Chondrocyte (in vitro differentiated cells): Measurements from ENCODE around the gene TMC5. TPM values are rescaled to one million over a fixed set of nuclear protein-coding genes. Genes with fewer than 3 reads are reported as not detected.

Experiments used
- DNase-seq: peaks from one replicate; pipeline ENCODE4 v3.0.0; 2021; ENCODE audit warnings: mixed read lengths, low spot score
- H3K27ac Mint-ChIP-seq: one replicate; pipeline ENCODE4 v1.8.0; 2021; ENCODE audit warnings: mild to moderate bottlenecking, moderate library complexity, mixed read lengths; ENCODE audit not compliant: unreplicated experiment
- H3K27me3 Mint-ChIP-seq: 2 replicates; pipeline ENCODE4 v1.8.0; 2021; ENCODE audit warnings: low read depth, mixed read lengths
- H3K36me3 Mint-ChIP-seq: 2 replicates; pipeline ENCODE4 v1.8.0; 2021; ENCODE audit warnings: low read depth, mixed read lengths
- H3K4me1 Mint-ChIP-seq: 2 replicates; pipeline ENCODE4 v1.8.0; 2021; ENCODE audit warnings: low read depth, mild to moderate bottlenecking, mixed read lengths
- H3K4me3 Mint-ChIP-seq: one replicate; pipeline ENCODE4 v1.8.0; 2021; ENCODE audit warnings: mild to moderate bottlenecking, moderate library complexity, mixed read lengths; ENCODE audit not compliant: unreplicated experiment
- H3K9me3 Mint-ChIP-seq: 2 replicates; pipeline ENCODE4 v1.8.0; 2021; ENCODE audit warnings: low read depth, mixed read lengths
- total RNA-seq: library from RNA; stranded (reverse); gene quantifications from 3 replicates; pipeline ENCODE4 v1.2.1, GENCODE V29; 2021
- TF ChIP-seq, protein P1 (sequence below): fragments of 200-600 bp; sonication (generic); IDR thresholded peaks from 2 replicates; pipeline ENCODE4 v1.5.0; 2021; ENCODE audit warnings: antibody characterized with exemption, mild to moderate bottlenecking, moderate library complexity

Gene TMC5
- total RNA-seq, 1 donor from 2014 or later = not detected

DNA sequence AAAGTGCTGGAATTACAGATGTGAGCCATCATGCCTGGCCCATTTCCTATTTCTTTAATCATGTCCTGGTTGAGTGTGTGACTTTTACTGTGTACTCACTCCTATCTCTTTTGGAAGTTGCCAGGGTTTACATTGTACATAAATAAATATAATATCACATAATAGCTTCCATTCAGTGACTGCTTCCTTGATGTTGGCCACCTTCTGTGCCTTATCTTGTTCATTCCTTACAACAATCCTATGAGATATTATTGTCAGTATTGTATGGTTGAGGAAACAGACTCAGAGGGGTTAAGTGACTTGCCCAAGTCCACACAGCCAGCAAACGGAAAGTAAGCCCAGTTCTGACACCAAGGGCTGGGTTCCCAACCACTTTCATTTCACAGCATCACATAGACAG lies 16.9 kb downstream of the TMC5 start:
- H3K4me3 Mint-ChIP-seq = no peak overlapping the region
- H3K36me3 Mint-ChIP-seq = no peaks in the 10 kb centered on the region
- no peak overlapping the region for H3K27ac Mint-ChIP-seq
- no peaks in the 10 kb centered on the region for H3K4me1 Mint-ChIP-seq
- no peak for DNase-seq
- TF ChIP-seq, protein P1, sequence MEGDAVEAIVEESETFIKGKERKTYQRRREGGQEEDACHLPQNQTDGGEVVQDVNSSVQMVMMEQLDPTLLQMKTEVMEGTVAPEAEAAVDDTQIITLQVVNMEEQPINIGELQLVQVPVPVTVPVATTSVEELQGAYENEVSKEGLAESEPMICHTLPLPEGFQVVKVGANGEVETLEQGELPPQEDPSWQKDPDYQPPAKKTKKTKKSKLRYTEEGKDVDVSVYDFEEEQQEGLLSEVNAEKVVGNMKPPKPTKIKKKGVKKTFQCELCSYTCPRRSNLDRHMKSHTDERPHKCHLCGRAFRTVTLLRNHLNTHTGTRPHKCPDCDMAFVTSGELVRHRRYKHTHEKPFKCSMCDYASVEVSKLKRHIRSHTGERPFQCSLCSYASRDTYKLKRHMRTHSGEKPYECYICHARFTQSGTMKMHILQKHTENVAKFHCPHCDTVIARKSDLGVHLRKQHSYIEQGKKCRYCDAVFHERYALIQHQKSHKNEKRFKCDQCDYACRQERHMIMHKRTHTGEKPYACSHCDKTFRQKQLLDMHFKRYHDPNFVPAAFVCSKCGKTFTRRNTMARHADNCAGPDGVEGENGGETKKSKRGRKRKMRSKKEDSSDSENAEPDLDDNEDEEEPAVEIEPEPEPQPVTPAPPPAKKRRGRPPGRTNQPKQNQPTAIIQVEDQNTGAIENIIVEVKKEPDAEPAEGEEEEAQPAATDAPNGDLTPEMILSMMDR = no peak
- no peaks in the 10 kb centered on the region for H3K9me3 Mint-ChIP-seq
- peaks cover 3% of the 10 kb centered on the region for H3K27me3 Mint-ChIP-seq

DNA sequence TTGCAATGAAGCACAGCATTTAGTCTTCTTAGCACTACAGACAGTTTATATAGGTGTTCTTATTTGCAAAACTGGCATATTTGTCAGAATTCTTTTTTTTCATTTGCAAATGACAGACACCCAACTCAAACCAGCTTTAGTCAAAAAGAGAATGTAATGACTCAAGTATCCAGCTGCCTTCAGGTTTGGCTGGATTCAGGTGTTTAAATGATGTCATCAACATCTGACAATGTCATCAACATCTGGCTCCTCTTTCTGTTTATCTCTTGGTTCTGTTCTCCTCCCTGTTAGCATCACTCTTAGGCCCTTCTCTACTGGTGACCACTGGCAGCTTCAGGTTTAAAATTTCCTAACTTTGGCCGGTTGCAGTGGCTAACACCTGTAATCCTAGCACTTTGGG lies 18.9 kb downstream of the TMC5 start:
- Mint-ChIP-seq H3K4me3 (no peak overlapping the region), H3K9me3 (no peaks in the 10 kb centered on the region), H3K4me1 (no peaks in the 10 kb centered on the region), H3K36me3 (no peaks in the 10 kb centered on the region), H3K27me3 (peaks cover 3% of the 10 kb centered on the region), H3K27ac (no peak overlapping the region)
- DNase-seq = no peak
- TF ChIP-seq, protein P1 = no peak

DNA sequence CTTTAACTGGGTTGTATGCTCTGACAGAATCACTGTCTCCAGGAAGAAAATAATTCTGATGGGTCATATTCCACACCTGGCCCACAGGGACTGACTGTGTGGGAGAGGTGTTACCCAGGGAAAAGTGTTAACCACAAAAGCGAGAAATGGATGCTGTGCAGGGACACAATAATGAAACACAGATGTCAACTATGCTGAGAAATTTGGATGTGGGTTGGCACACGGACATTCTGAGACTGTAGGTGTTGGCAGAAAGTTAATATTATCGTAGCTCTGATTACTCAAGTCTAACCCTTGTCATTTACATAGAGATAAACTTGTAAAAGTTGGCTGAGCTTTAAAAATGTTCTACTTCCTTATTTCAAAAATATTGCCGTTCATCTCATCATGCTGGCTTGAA lies 19.6 kb downstream of the TMC5 start:
- TF ChIP-seq, protein P1 = no peak
- Mint-ChIP-seq H3K4me3 (no peak overlapping the region), H3K36me3 (no peaks in the 10 kb centered on the region), H3K4me1 (no peaks in the 10 kb centered on the region), H3K27me3 (peaks cover 3% of the 10 kb centered on the region), H3K9me3 (no peaks in the 10 kb centered on the region), H3K27ac (no peak overlapping the region)
- DNase-seq = no peak

DNA sequence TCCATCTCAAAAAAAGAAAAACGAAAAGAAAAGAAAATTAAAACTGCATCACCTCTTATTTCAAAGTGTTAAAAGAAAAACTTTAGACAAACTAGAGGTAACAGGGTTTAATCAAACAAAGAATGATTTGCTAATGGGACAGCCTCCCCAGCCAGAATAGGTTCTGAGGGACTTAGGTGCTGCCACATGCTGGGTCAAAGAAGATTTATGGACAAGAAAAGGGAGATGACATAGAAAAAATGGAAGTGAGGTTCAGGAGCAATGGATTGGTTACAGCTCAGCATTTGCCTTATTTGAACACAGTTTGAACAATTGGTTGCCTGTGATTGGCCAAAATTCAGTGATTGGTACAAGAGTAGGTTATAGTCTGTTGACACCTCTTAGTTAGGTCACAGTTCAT lies 21.1 kb downstream of the TMC5 start:
- H3K36me3 Mint-ChIP-seq = no peaks in the 10 kb centered on the region
- TF ChIP-seq, protein P1 = no peak
- no peaks in the 10 kb centered on the region for H3K4me1 Mint-ChIP-seq
- H3K4me3 Mint-ChIP-seq = no peak overlapping the region
- H3K27ac Mint-ChIP-seq = no peak overlapping the region
- no peak for DNase-seq
- H3K9me3 Mint-ChIP-seq = no peaks in the 10 kb centered on the region
- peaks cover 5% of the 10 kb centered on the region for H3K27me3 Mint-ChIP-seq

DNA sequence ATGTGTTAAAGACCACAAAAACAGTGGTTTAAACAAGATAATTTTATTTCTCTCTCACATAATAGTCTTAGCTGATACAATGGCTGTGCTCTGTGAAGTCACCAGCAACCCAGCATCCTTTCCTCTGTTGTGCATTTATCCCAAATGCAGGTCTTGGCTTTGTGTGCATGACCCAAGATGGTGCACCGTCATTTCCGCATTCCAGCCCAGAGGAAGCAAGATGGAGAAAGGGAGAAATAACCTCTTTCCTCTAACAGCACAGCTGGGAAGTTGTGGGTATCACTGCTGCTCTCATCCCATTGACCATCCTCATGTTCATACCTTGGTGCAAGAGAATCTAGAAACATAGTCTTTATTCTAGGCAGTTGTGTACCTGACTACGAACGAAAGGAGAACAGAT lies 21.8 kb downstream of the TMC5 start:
- TF ChIP-seq, protein P1 = no peak
- Mint-ChIP-seq H3K27ac (no peak overlapping the region), H3K4me3 (no peak overlapping the region), H3K4me1 (no peaks in the 10 kb centered on the region), H3K36me3 (no peaks in the 10 kb centered on the region), H3K9me3 (no peaks in the 10 kb centered on the region), H3K27me3 (peaks cover 5% of the 10 kb centered on the region)
- no peak for DNase-seq
